HepG2 (cell line): ENCODE data around the gene ISY1. TPM values are rescaled to one million over a fixed set of nuclear protein-coding genes. Genes with fewer than 3 reads are reported as not detected.
A peak's percentile ranks its signal among the peaks of the same experiment; 100 is the strongest.

Experiments
- FOXK1 ChIP-seq: sonication (generic); formaldehyde crosslinking; IDR thresholded peaks from 2 replicates; pipeline ENCODE4 v1.4.0; 2020; ENCODE audit warnings: low read depth, missing genetic modification reagents, borderline replicate concordance
- HOXD1 ChIP-seq: sonication (generic); formaldehyde crosslinking; IDR thresholded peaks from 2 replicates; pipeline ENCODE4 v1.5.0; 2020; ENCODE audit warnings: missing genetic modification reagents
- PHF20 ChIP-seq: sonication (generic); formaldehyde crosslinking; IDR thresholded peaks from 2 replicates; pipeline ENCODE4 v1.5.0; 2020; ENCODE audit warnings: mild to moderate bottlenecking, missing genetic modification reagents
- POLR2G ChIP-seq: fragments of 200-400 bp; formaldehyde crosslinking; IDR thresholded peaks from 2 replicates; pipeline ENCODE4 v1.6.1; 2018; ENCODE audit warnings: mild to moderate bottlenecking, low read depth, low read length, moderate library complexity
- SRSF1 ChIP-seq: fragments of 200-400 bp; formaldehyde crosslinking; optimal IDR thresholded peaks from 2 replicates; pipeline ENCODE3; 2017; ENCODE audit warnings: mild to moderate bottlenecking, low read depth, low read length, moderate library complexity
- ZBED4 ChIP-seq: sonication (generic); formaldehyde crosslinking; IDR thresholded peaks from 2 replicates; pipeline ENCODE4 v1.4.0; 2020; ENCODE audit warnings: missing genetic modification reagents, borderline replicate concordance
- ZBTB21 ChIP-seq: sonication (generic); formaldehyde crosslinking; IDR thresholded peaks from 2 replicates; pipeline ENCODE4 v1.4.0; 2020; ENCODE audit warnings: missing genetic modification reagents
- ZKSCAN1 ChIP-seq: fragments of 150-350 bp; IDR thresholded peaks from 2 replicates; pipeline ENCODE4 v1.6.1; 2014; ENCODE audit warnings: low read length
- ZNF143 ChIP-seq: sonication (generic); formaldehyde crosslinking; IDR thresholded peaks from 2 replicates; pipeline ENCODE4 v1.4.0; 2020; ENCODE audit warnings: missing genetic modification reagents
- ZNF343 ChIP-seq: sonication (generic); formaldehyde crosslinking; IDR thresholded peaks from 2 replicates; pipeline ENCODE4 v1.4.0; 2020; ENCODE audit warnings: mild to moderate bottlenecking, missing genetic modification reagents
- ZNF451 ChIP-seq: sonication (generic); formaldehyde crosslinking; IDR thresholded peaks from 2 replicates; pipeline ENCODE4 v1.5.0; 2020; ENCODE audit warnings: mild to moderate bottlenecking, missing genetic modification reagents
- ZNF547 ChIP-seq: sonication (generic); formaldehyde crosslinking; IDR thresholded peaks from 2 replicates; pipeline ENCODE4 v1.5.1; 2020; ENCODE audit warnings: mild to moderate bottlenecking, missing genetic modification reagents
- ZNF605 ChIP-seq: sonication (generic); formaldehyde crosslinking; IDR thresholded peaks from 2 replicates; pipeline ENCODE4 v1.8.0; 2022; ENCODE audit warnings: mild to moderate bottlenecking, missing genetic modification reagents
- ZNF652 ChIP-seq: IDR thresholded peaks from 2 replicates; pipeline ENCODE4 v1.6.1; 2016; ENCODE audit warnings: low read depth, borderline replicate concordance
- ZNF737 ChIP-seq: sonication (generic); formaldehyde crosslinking; IDR thresholded peaks from 2 replicates; pipeline ENCODE4 v1.5.0; 2020; ENCODE audit warnings: missing genetic modification reagents, mild to moderate bottlenecking, borderline replicate concordance
- ZNF782 ChIP-seq: sonication (generic); formaldehyde crosslinking; IDR thresholded peaks from 2 replicates; pipeline ENCODE4 v1.4.0; 2020; ENCODE audit warnings: missing genetic modification reagents, mild to moderate bottlenecking, borderline replicate concordance
- polyA plus RNA-seq, 8 experiments: library from polyadenylated mRNA; depleted of rRNA in 3 of 8; stranded (reverse) in 7 of 8; unstranded in 1 of 8; fragments of >200 nt; fragmentation: Illumina TruSeq in 4 of 8; extraction: Trizol in 4 of 8; gene quantifications; 2 replicates each; pipeline versions ENCODE4 v1.2.1 to v1.2.3, GENCODE V29; 2011 to 2016; ENCODE audit warnings: low read depth in 4 of 8, missing spikeins in 1 of 8, mixed read lengths in 1 of 8; ENCODE audit not compliant: insufficient read depth in 1 of 8
- total RNA-seq, 5 experiments: library from RNA; depleted of rRNA; stranded (reverse); fragments of >200 nt; fragmentation: Illumina TruSeq; extraction: Trizol; gene quantifications; 2 replicates each; pipeline ENCODE4 v1.2.3, GENCODE V29; 2016; ENCODE audit warnings: low read depth in 1 of 5
- TF ChIP-seq, protein P1 (sequence below): sonication (generic); formaldehyde crosslinking; IDR thresholded peaks from 2 replicates; pipeline ENCODE4 v1.8.1; 2023; ENCODE audit warnings: mild to moderate bottlenecking, missing genetic modification reagents
- TF ChIP-seq, protein P2 (sequence below): sonication (generic); formaldehyde crosslinking; IDR thresholded peaks from 2 replicates; pipeline ENCODE4 v1.4.0; 2020; ENCODE audit warnings: missing genetic modification reagents, borderline replicate concordance
- TF ChIP-seq, protein P3 (sequence below): IDR thresholded peaks from 2 replicates; pipeline ENCODE4 v1.6.1; 2016; ENCODE audit warnings: mild to moderate bottlenecking, missing biosample characterization, missing genetic modification reagents

The ISY1 gene
- total and polyA plus RNA-seq, 2 of the 13 experiments (the other 11 are each of a cell fraction or from before 2014, with no cell fraction given), result 21.0 to 39.1 TPM

DNA sequence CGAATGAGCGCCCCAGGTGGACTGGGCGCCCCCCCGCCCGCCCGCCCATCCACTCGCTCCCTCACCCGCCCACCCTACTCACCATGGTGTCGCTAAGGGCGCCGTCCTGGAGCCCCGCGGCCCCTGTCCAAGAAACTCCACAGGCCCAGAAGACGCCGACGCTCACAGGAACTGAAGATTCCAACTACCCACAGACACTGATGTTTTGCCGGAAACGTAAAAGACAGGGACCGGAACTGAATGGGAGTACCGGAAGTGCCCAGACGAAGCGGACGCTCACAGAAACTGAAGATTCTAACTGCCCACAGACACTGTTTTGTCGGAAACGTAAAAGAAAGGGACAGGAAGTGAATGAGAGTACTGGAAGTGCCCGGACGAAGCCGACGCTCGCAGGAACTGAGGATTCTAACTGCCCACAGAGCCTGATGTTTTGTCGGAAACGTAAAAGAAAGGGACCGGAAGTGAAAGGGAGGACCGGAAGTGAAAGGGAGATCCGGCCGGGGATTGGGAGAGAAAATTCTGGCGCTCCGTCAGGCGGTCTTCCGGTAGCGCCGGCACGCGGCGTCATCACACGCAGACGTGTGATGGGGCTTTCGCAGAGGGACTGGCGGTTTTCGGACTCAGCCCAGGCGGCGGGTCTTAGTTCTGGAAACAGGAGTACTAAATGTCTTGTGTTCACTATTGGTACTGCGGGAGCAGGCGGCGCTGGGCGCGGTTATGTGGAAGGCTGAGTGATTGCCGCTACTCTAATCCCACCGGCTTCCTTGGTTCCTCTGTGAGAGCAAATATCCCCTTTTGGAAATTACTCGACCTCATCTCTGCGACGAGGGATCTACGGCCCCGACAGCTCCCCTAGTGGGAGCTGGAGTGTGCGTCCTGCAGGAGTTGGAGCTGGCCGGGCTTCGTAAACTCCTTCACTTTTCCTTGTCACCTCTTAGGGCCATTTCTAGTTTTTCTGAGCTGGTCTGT is at the start of gene ISY1 (continued):
- TF ChIP-seq PHF20 (CRISPR knock-in tag), result peak; percentile 99
- TF ChIP-seq ZNF737 (CRISPR knock-in tag), result peak; percentile 29; the same call in 1 of the 2 replicates
- TF ChIP-seq ZBTB21 (CRISPR knock-in tag), result peak; percentile 69; the same call in 1 of the 2 replicates
- TF ChIP-seq SRSF1, result peak; percentile 34
- 0 out of 2 replicates have a peak, but pooled peaks have one; percentile 64 for TF ChIP-seq ZNF343 (CRISPR knock-in tag)
- TF ChIP-seq ZNF605 (CRISPR knock-in tag), result peak; percentile 48; the same call in 1 of the 2 replicates
- TF ChIP-seq ZNF782 (CRISPR knock-in tag), result 0 out of 2 replicates have a peak, but pooled peaks have one; percentile 37
- TF ChIP-seq ZNF143, result peak; percentile 73
- TF ChIP-seq POLR2G, result peak; percentile 96
- TF ChIP-seq ZNF451, result no peak
- TF ChIP-seq, protein P1, sequence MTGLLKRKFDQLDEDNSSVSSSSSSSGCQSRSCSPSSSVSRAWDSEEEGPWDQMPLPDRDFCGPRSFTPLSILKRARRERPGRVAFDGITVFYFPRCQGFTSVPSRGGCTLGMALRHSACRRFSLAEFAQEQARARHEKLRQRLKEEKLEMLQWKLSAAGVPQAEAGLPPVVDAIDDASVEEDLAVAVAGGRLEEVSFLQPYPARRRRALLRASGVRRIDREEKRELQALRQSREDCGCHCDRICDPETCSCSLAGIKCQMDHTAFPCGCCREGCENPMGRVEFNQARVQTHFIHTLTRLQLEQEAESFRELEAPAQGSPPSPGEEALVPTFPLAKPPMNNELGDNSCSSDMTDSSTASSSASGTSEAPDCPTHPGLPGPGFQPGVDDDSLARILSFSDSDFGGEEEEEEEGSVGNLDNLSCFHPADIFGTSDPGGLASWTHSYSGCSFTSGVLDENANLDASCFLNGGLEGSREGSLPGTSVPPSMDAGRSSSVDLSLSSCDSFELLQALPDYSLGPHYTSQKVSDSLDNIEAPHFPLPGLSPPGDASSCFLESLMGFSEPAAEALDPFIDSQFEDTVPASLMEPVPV, result peak; percentile 91
- TF ChIP-seq ZNF652 (CRISPR knock-in tag), result no peak; the same call in 1 of the 2 replicates
- peak; percentile 22; the same call in 1 of the 2 replicates for TF ChIP-seq ZBED4 (CRISPR knock-in tag)
- TF ChIP-seq, protein P2, sequence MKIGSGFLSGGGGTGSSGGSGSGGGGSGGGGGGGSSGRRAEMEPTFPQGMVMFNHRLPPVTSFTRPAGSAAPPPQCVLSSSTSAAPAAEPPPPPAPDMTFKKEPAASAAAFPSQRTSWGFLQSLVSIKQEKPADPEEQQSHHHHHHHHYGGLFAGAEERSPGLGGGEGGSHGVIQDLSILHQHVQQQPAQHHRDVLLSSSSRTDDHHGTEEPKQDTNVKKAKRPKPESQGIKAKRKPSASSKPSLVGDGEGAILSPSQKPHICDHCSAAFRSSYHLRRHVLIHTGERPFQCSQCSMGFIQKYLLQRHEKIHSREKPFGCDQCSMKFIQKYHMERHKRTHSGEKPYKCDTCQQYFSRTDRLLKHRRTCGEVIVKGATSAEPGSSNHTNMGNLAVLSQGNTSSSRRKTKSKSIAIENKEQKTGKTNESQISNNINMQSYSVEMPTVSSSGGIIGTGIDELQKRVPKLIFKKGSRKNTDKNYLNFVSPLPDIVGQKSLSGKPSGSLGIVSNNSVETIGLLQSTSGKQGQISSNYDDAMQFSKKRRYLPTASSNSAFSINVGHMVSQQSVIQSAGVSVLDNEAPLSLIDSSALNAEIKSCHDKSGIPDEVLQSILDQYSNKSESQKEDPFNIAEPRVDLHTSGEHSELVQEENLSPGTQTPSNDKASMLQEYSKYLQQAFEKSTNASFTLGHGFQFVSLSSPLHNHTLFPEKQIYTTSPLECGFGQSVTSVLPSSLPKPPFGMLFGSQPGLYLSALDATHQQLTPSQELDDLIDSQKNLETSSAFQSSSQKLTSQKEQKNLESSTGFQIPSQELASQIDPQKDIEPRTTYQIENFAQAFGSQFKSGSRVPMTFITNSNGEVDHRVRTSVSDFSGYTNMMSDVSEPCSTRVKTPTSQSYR (CRISPR knock-in tag), result 0 out of 2 replicates have a peak, but pooled peaks have one; percentile 5
- TF ChIP-seq ZKSCAN1, result 0 out of 2 replicates have a peak, but pooled peaks have one; percentile 35
- TF ChIP-seq HOXD1 (CRISPR knock-in tag), result peak; percentile 52; the same call in 1 of the 2 replicates
- TF ChIP-seq, protein P3, sequence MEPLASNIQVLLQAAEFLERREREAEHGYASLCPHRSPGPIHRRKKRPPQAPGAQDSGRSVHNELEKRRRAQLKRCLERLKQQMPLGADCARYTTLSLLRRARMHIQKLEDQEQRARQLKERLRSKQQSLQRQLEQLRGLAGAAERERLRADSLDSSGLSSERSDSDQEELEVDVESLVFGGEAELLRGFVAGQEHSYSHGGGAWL (CRISPR knock-in tag), result no peak
- peak; percentile 95 for TF ChIP-seq FOXK1
- 0 out of 2 replicates have a peak, but pooled peaks have one; percentile 39 for TF ChIP-seq ZNF547 (CRISPR knock-in tag)
